OCI-LY7 (cell line): ENCODE measurements around the gene TERB2. TPM values are rescaled to one million over a fixed set of nuclear protein-coding genes. Genes with fewer than 3 reads are reported as not detected.
"Not testable (repeated sequence)": the region's sequence is repeated elsewhere in the genome, so short reads cannot be mapped to it uniquely, and the experiment has no call there.

Experiments used
- BruUV-seq: library from RNA; stranded (reverse); fragments of 400-500 nt; replicated peaks from 2 replicates; lab custom pipeline; 2021; lab: Mats Ljungman, UMichigan
- CTCF ChIA-PET: fragments of 300-600 bp; sonication (Branson Sonifier 250); formaldehyde crosslinking; loops from one replicate; lab custom pipeline; 2022; ENCODE audit warnings: antibody characterized with exemption; ENCODE audit not compliant: unreplicated experiment; lab: Charles Lee
- POLR2A ChIA-PET: fragments of 300-600 bp; sonication (Branson Sonifier 250); formaldehyde crosslinking; loops from one replicate; lab custom pipeline; 2022; ENCODE audit warnings: antibody characterized with exemption; lab: Charles Lee
- DNase-seq: peaks from one replicate; pipeline ENCODE4 v3.0.0-alpha.2; 2015; ENCODE audit warnings: low spot score
- H2AFZ ChIP-seq: fragments of 200-600 bp; sonication (generic), shearing (Covaris generic); 2 replicates; pipeline ENCODE4 v1.6.1; 2014; ENCODE audit warnings: mild to moderate bottlenecking, antibody characterized with exemption, low read length, moderate library complexity
- H3K27ac ChIP-seq: fragments of 200-600 bp; sonication (generic); 2 replicates; pipeline ENCODE4 v1.5.1; 2014; ENCODE audit warnings: mixed run types, low read depth, mild to moderate bottlenecking, moderate library complexity, low read length, inconsistent platforms; ENCODE audit not compliant: poor library complexity, severe bottlenecking
- H3K36me3 ChIP-seq: fragments of 200-600 bp; sonication (generic); 2 replicates; pipeline ENCODE4 v1.6.1; 2014; ENCODE audit warnings: mild to moderate bottlenecking, antibody characterized with exemption, low read length, moderate library complexity, mixed read lengths; ENCODE audit not compliant: insufficient read depth
- H3K4me1 ChIP-seq: fragments of 200-600 bp; sonication (generic); 2 replicates; pipeline ENCODE4 v1.5.1; 2014; ENCODE audit warnings: mild to moderate bottlenecking, low read length; ENCODE audit not compliant: insufficient read depth, poor library complexity, severe bottlenecking
- H3K4me2 ChIP-seq: fragments of 200-600 bp; sonication (generic); 2 replicates; pipeline ENCODE4 v1.6.1; 2014; ENCODE audit warnings: mild to moderate bottlenecking, low read length
- H3K4me3 ChIP-seq: fragments of 200-600 bp; sonication (generic); 2 replicates; pipeline ENCODE4 v1.5.1; 2014; ENCODE audit warnings: mild to moderate bottlenecking, low read depth, low read length; ENCODE audit not compliant: poor library complexity, severe bottlenecking
- H3K79me2 ChIP-seq: fragments of 200-600 bp; sonication (generic); 2 replicates; pipeline ENCODE4 v1.6.1; 2016; ENCODE audit warnings: low read depth, mild to moderate bottlenecking, low read length, moderate library complexity, mixed read lengths; ENCODE audit not compliant: insufficient read depth
- H3K9me2 ChIP-seq: fragments of 200-600 bp; sonication (generic); 2 replicates; pipeline ENCODE4 v1.6.1; 2016; ENCODE audit warnings: mild to moderate bottlenecking, low read length, mixed read lengths; ENCODE audit not compliant: insufficient read depth
- H3K9me3 ChIP-seq: fragments of 200-600 bp; sonication (generic); 2 replicates; pipeline ENCODE4 v1.6.1; 2014; ENCODE audit warnings: mild to moderate bottlenecking, mixed run types, low read length, mixed read lengths
- H4K20me1 ChIP-seq: fragments of 200-600 bp; sonication (generic); 2 replicates; pipeline ENCODE4 v1.6.1; 2014; ENCODE audit warnings: mild to moderate bottlenecking, antibody characterized with exemption, low read length, moderate library complexity, mixed read lengths; ENCODE audit not compliant: insufficient read depth
- EZH2phosphoT487 ChIP-seq: fragments of 200-600 bp; sonication (generic); IDR thresholded peaks from 2 replicates; pipeline ENCODE4 v1.6.1; 2018; ENCODE audit warnings: low read depth, borderline replicate concordance, mild to moderate bottlenecking, mixed run types, antibody characterized with exemption, low read length, moderate library complexity, mixed read lengths
- intact Hi-C: fragments of 100-400 bp; cut with micrococcal nuclease; formaldehyde crosslinking; loops from one replicate; pipeline ENCODE4 v1.10.0; 2022; ENCODE audit not compliant: unreplicated experiment
- total RNA-seq, 2 experiments: library from RNA; depleted of rRNA in 1 of 2; stranded (reverse); fragments of >200 nt in 1 of 2; shearing (Covaris generic) in 1 of 2; gene quantifications; 2 replicates each; pipeline ENCODE4 v1.2.3, GENCODE V29; 2014 to 2022

TERB2 gene
- total RNA-seq, 2 experiments from 2014 or later: not detected

DNA sequence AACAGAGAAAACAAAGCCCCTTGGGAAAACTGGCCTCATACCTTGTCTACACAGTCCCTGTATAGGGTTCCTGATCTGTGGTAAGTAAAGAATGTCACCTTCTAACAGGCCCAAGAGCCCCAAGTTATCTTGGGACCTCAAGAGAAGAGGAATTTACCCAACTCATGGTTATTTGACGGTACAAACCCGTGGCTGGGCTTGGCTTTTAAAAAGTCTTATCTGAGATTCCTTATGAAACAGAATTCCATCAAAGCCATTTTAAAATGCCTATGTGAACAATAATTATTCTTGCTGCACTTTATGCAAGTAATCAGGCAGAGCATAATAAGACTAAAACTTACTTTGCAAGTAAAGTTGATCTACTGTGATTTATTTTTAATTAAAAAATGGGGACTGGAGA, 52.6 kb downstream of the TERB2 start:
- Histone ChIP-seq H3K9me2 (no peaks in the 10 kb centered on the region), H4K20me1 (no peaks in the 10 kb centered on the region), H3K27ac (no peak overlapping the region), H3K4me3 (no peak overlapping the region), H3K36me3 (no peaks in the 10 kb centered on the region), H3K4me2 (no peak overlapping the region), H3K4me1 (no peaks in the 10 kb centered on the region), H2AFZ (no peak overlapping the region), H3K9me3 (peaks cover 8% of the 10 kb centered on the region; the same call in 1 of the 2 replicates), H3K79me2 (no peaks in the 10 kb centered on the region)
- intact Hi-C loops: no loop called here
- ChIA-PET CTCF (no interaction called here), POLR2A (no interaction called here)
- no peak for TF ChIP-seq EZH2phosphoT487
- DNase-seq: no peak
- BruUV-seq: no TSS peak

DNA sequence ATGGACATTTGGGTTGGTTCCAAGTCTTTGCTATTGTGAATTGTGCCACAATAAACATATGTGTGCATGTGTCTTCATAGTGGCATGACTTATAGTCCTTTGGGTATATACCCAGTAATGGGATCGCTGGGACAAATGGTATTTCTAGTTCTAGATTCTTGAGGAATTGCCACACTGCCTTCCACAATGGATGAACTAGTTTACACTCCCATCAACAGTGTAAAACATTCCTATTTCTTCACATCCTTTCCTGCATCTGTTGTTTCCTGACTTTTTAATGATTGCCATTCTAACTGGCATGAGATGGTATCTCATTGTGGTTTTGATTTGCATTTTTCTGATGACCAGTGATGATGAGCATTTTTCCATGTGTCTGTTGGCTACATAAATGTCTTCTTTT, 58.6 kb downstream of the TERB2 start:
- not testable (repeated sequence) for DNase-seq

DNA sequence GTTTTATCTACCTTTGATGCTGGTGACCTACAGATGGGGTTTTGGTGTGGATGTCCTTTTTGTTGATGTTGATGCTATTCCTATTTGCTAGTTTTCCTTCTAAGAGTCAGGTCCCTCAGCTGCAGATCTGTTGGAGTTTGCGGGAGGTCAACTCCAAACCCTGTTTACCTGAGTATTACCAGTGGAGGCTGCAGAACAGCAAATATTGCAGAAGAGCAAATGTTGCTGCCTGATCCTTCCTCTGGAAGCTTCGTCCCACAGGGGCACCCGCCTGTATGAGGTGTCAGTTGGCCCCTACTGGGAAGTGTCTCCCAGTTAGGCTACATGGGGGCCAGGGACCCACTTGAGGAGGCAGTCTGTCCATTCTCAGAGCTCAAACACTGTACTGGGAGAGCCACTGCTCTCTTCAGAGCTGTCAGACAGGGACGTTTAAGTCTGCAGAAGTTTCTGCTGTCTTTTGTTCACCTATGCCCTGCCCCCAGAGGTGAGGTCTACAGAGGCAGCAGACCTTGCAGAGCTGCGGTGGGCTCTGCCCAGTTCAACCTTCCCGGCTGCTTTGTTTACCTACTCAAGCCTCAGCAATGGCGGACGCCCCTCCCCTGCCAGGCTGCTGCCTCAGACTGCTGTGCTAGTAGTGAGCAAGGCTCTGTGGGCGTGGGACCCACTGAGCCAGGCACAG, 63.9 kb downstream of the TERB2 start:
- H2AFZ ChIP-seq, H3K9me3 ChIP-seq, intact Hi-C loops, H3K9me2 ChIP-seq, DNase-seq, POLR2A ChIA-PET, H3K79me2 ChIP-seq, H3K27ac ChIP-seq, H3K36me3 ChIP-seq, H3K4me3 ChIP-seq, BruUV-seq, H4K20me1 ChIP-seq, H3K4me2 ChIP-seq: not testable (repeated sequence)
- CTCF ChIA-PET: interaction anchor here (0.5 kb wide), 1 partner anchor 138 kb away, joined by 3 read pairs; no protein-coding TSS in a partner anchor
- H3K4me1 ChIP-seq: peaks cover 11% of the 10 kb centered on the region

More for the DNA sequence above, 58.6 kb downstream of the TERB2 start:
- H4K20me1 ChIP-seq, H3K4me2 ChIP-seq, CTCF ChIA-PET, H3K4me3 ChIP-seq, H3K4me1 ChIP-seq, H3K9me2 ChIP-seq, H3K9me3 ChIP-seq, POLR2A ChIA-PET, BruUV-seq, H2AFZ ChIP-seq, intact Hi-C loops, H3K79me2 ChIP-seq, H3K27ac ChIP-seq, H3K36me3 ChIP-seq: not testable (repeated sequence)

DNA sequence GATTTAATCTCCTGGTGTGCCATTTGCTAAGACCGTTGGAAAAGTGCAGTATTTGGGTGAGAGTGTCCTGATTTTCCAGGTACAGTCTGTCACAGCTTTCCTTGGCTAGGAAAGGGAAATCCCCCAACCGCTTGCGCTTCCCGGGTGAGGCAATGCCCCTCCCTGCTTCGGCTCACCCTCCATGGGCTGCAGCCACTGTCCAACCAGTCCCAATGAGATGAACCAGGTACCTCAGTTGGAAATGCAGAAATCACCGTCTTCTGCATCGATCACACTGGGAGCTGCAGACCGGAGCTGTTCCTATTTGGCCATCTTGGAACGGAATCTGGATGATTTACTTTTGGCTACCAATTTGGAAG, 64.4 kb downstream of the TERB2 start:
- DNase-seq, H3K9me2 ChIP-seq, H3K79me2 ChIP-seq, POLR2A ChIA-PET, H4K20me1 ChIP-seq, H3K36me3 ChIP-seq, H2AFZ ChIP-seq, BruUV-seq, H3K9me3 ChIP-seq, H3K4me3 ChIP-seq, CTCF ChIA-PET, intact Hi-C loops, H3K4me2 ChIP-seq, H3K27ac ChIP-seq: not testable (repeated sequence)
- peaks cover 11% of the 10 kb centered on the region for H3K4me1 ChIP-seq
